Right lobe of liver (tissue), 4 donors: ENCODE results near the gene HHAT.

Source experiments
- POLR2A ChIP-seq: fragments of 450-650 bp; IDR thresholded peaks from one replicate; pipeline ENCODE4 v1.6.1; 2017; ENCODE audit warnings: antibody characterized with exemption, mild to moderate bottlenecking
- TF ChIP-seq, protein P1 (sequence below), 4 donors: fragments of 200-600 bp in 3 of 4; fragments of 450-650 bp in 1 of 4; IDR thresholded peaks; one replicate each; pipeline versions ENCODE4 v1.5.1 to v1.8.0; 2016 to 2022; ENCODE audit warnings: antibody characterized with exemption in 4 of 4, mild to moderate bottlenecking in 2 of 4
- donor health status: DM: no; HTN: no; CAD: no.
- donor health status: DM: no; HTN: no; CAD: no.
- donor health status: DM: no; HTN: yes; CAD: no.

DNA sequence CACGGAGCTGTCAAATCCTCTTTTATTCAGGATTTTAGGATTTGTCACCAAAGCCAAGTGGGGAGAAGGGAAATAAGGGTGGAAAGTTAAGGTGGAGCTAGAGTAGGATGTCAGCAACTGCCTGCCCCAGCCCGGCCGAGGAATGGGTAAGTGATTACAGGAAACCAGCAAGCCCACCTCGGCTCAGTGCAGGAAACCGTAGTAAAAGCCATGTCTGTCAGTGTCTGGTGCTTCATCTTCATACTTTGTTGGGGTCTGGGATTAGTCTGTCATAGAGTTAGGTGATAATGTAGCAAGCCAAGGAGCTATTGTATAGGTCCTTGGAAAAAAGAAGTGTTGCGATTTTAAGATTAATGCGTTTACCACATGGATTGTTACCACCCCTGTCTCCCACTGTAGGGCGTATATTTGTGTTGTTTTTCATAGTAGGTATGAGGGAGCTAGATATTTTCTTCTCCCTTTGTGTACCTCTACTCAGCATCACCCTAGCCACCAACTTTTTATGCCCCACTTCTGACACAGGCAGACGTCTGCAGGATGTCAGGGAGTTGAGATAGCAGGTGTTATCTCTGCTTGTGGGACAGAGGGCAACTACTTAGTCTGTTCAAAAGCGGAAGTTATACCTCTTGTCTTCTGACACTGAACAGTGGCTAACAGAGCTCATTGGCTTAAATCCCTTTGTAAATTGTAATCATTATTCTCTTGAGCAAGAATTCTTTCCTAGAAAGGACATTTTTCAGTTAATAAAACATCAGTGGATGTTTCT is 253.7 kb downstream of the HHAT start:
- TF ChIP-seq, protein P1, sequence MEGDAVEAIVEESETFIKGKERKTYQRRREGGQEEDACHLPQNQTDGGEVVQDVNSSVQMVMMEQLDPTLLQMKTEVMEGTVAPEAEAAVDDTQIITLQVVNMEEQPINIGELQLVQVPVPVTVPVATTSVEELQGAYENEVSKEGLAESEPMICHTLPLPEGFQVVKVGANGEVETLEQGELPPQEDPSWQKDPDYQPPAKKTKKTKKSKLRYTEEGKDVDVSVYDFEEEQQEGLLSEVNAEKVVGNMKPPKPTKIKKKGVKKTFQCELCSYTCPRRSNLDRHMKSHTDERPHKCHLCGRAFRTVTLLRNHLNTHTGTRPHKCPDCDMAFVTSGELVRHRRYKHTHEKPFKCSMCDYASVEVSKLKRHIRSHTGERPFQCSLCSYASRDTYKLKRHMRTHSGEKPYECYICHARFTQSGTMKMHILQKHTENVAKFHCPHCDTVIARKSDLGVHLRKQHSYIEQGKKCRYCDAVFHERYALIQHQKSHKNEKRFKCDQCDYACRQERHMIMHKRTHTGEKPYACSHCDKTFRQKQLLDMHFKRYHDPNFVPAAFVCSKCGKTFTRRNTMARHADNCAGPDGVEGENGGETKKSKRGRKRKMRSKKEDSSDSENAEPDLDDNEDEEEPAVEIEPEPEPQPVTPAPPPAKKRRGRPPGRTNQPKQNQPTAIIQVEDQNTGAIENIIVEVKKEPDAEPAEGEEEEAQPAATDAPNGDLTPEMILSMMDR (IDR thresholded peaks at IDR 0.05), result no peak
- TF ChIP-seq POLR2A, result no peak
